ENCODE data around the gene FXYD5. TPM values are rescaled to one million over a fixed set of nuclear protein-coding genes. Genes with fewer than 3 reads are reported as not detected.

The FXYD5 gene
- total RNA-seq, 6 experiments from 2014 or later: 317 to 417 (median 353) TPM

GRCh38 chr19:35169221-35169995 is 14.9 kb downstream of the FXYD5 start:
- H3K27ac Mint-ChIP-seq: peak overlapping the region; percentile 51; the same call in 1 of the 2 replicates
- peaks cover 2% of the 10 kb centered on the region for H3K27me3 Mint-ChIP-seq (ENCODE audit: insufficient read depth)
- 0 out of 2 replicates have a peak overlapping the region, but pooled peaks have one; percentile 15 for H3K4me3 Mint-ChIP-seq
- H3K9me3 Mint-ChIP-seq: peaks cover 26% of the 10 kb centered on the region
- H3K36me3 Mint-ChIP-seq (ENCODE audit: low read depth): peaks cover 48% of the 10 kb centered on the region
- DNase-seq: no peak
- H3K4me1 Mint-ChIP-seq (ENCODE audit: low read depth): peaks cover 31% of the 10 kb centered on the region
- TF ChIP-seq CTCF (IDR thresholded peaks at IDR 0.05): no peak

GRCh38 chr19:35170359-35171061 is 16.0 kb downstream of the FXYD5 start:
- H3K36me3 Mint-ChIP-seq (ENCODE audit: low read depth): peaks cover 37% of the 10 kb centered on the region
- H3K27ac Mint-ChIP-seq: no peak overlapping the region; the same call in 1 of the 2 replicates
- no peak for DNase-seq
- TF ChIP-seq CTCF (IDR thresholded peaks at IDR 0.05): no peak
- H3K4me3 Mint-ChIP-seq: no peak overlapping the region
- peaks cover 2% of the 10 kb centered on the region for H3K27me3 Mint-ChIP-seq (ENCODE audit: insufficient read depth)
- H3K9me3 Mint-ChIP-seq: peaks cover 17% of the 10 kb centered on the region
- peaks cover 39% of the 10 kb centered on the region for H3K4me1 Mint-ChIP-seq (ENCODE audit: low read depth)

GRCh38 chr19:35171730-35172129 is 17.2 kb downstream of the FXYD5 start:
- Mint-ChIP-seq H3K4me1 (ENCODE audit: low read depth) (peaks cover 45% of the 10 kb centered on the region), H3K36me3 (ENCODE audit: low read depth) (peaks cover 24% of the 10 kb centered on the region), H3K27me3 (ENCODE audit: insufficient read depth) (peaks cover 2% of the 10 kb centered on the region), H3K27ac (no peak overlapping the region), H3K4me3 (no peak overlapping the region), H3K9me3 (peaks cover 4% of the 10 kb centered on the region)
- TF ChIP-seq CTCF (IDR thresholded peaks at IDR 0.05): no peak
- no peak for DNase-seq

- no peak for TF ChIP-seq CTCF (IDR thresholded peaks at IDR 0.05)
- Mint-ChIP-seq H3K27me3 (ENCODE audit: insufficient read depth) (peaks cover 18% of the 10 kb centered on the region), H3K36me3 (ENCODE audit: low read depth) (peaks cover 9% of the 10 kb centered on the region; the same call in 1 of the 2 replicates), H3K27ac (no peak overlapping the region), H3K4me1 (ENCODE audit: low read depth) (peaks cover 20% of the 10 kb centered on the region), H3K9me3 (peaks cover 5% of the 10 kb centered on the region), H3K4me3 (no peak overlapping the region)
- DNase-seq: no peak
These were observed 19.7 kb downstream of the FXYD5 start for GRCh38 chr19:35174226-35174625.

GRCh38 chr19:35176181-35176570 is 21.6 kb downstream of the FXYD5 start:
- TF ChIP-seq CTCF (IDR thresholded peaks at IDR 0.05): no peak
- Mint-ChIP-seq H3K27me3 (ENCODE audit: insufficient read depth) (peaks cover 25% of the 10 kb centered on the region), H3K36me3 (ENCODE audit: low read depth) (0 out of 2 replicates have a peak, but pooled peaks cover 8% of the 10 kb centered on the region), H3K4me3 (peak overlapping the region; percentile 42), H3K27ac (peak overlapping the region; percentile 41; the same call in 1 of the 2 replicates), H3K4me1 (ENCODE audit: low read depth) (peaks cover 18% of the 10 kb centered on the region), H3K9me3 (peaks cover 5% of the 10 kb centered on the region)
- no peak for DNase-seq

Data from HFFc6 (cell line).